Endothelial cell (in vitro differentiated cells): Measurements from ENCODE around the gene GFOD2. TPM values are rescaled to one million over a fixed set of nuclear protein-coding genes. Genes with fewer than 3 reads are reported as not detected.

Experiments
- DNase-seq: peaks from one replicate; pipeline ENCODE4 v3.0.0; 2021; ENCODE audit warnings: low spot score
- H3K27ac Mint-ChIP-seq: one replicate; pipeline ENCODE4 v1.8.0; 2021; ENCODE audit warnings: mixed read lengths, inconsistent platforms; ENCODE audit not compliant: unreplicated experiment
- H3K27me3 Mint-ChIP-seq: one replicate; pipeline ENCODE4 v1.8.0; 2021; ENCODE audit warnings: mild to moderate bottlenecking, moderate library complexity, mixed read lengths, inconsistent platforms; ENCODE audit not compliant: unreplicated experiment
- H3K36me3 Mint-ChIP-seq: one replicate; pipeline ENCODE4 v1.8.0; 2021; ENCODE audit warnings: mild to moderate bottlenecking, low read depth, mixed read lengths, inconsistent platforms; ENCODE audit not compliant: unreplicated experiment
- H3K4me1 Mint-ChIP-seq: one replicate; pipeline ENCODE4 v1.8.0; 2021; ENCODE audit warnings: mild to moderate bottlenecking, mixed read lengths, inconsistent platforms; ENCODE audit not compliant: unreplicated experiment
- H3K4me3 Mint-ChIP-seq: one replicate; pipeline ENCODE4 v1.8.0; 2021; ENCODE audit warnings: mild to moderate bottlenecking, mixed read lengths, inconsistent platforms; ENCODE audit not compliant: unreplicated experiment
- H3K9me3 Mint-ChIP-seq: one replicate; pipeline ENCODE4 v1.8.0; 2021; ENCODE audit warnings: mixed read lengths, inconsistent platforms; ENCODE audit not compliant: unreplicated experiment
- total RNA-seq: library from RNA; stranded (reverse); fragmentation: NEBNext Ultra II Directional; extraction: Animal tissue kit (Norgen Biotek cat#: 25700); gene quantifications from one replicate; pipeline ENCODE4 v1.2.1, GENCODE V29; 2021; ENCODE audit not compliant: unreplicated experiment
- TF ChIP-seq, protein P1 (sequence below): fragments of 200-600 bp; sonication (generic); IDR thresholded peaks from one replicate; pipeline ENCODE4 v1.5.0; 2021; ENCODE audit warnings: antibody characterized with exemption; ENCODE audit not compliant: unreplicated experiment

The GFOD2 gene
- total RNA-seq, 1 donor from 2014 or later: 44.2 TPM

DNA sequence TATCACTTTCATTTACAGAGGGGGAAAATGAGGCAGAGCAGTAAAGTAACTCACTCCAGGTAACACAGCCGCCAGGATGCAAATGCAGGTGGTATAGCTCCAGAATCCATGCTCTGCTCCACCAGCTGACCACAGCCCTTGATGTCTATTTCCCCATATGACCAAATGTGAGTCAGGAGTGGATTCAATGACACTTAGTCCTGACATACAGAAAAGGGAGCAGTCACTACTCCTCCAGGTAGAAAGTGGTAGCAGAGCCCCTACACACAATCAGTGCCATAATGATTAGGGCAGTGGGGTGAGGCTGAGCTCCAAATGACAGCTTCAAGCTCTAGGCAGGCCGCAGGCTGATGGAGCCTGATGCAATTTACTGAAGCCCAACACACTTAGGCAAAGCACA, 43.3 kb upstream of the GFOD2 start:
- no peaks in the 10 kb centered on the region for H3K9me3 Mint-ChIP-seq
- H3K4me3 Mint-ChIP-seq: no peak overlapping the region
- H3K4me1 Mint-ChIP-seq: peaks cover 12% of the 10 kb centered on the region
- no peak for DNase-seq
- no peak overlapping the region for H3K27ac Mint-ChIP-seq
- H3K36me3 Mint-ChIP-seq: peaks cover 19% of the 10 kb centered on the region
- H3K27me3 Mint-ChIP-seq: peaks cover 14% of the 10 kb centered on the region
- TF ChIP-seq, protein P1, sequence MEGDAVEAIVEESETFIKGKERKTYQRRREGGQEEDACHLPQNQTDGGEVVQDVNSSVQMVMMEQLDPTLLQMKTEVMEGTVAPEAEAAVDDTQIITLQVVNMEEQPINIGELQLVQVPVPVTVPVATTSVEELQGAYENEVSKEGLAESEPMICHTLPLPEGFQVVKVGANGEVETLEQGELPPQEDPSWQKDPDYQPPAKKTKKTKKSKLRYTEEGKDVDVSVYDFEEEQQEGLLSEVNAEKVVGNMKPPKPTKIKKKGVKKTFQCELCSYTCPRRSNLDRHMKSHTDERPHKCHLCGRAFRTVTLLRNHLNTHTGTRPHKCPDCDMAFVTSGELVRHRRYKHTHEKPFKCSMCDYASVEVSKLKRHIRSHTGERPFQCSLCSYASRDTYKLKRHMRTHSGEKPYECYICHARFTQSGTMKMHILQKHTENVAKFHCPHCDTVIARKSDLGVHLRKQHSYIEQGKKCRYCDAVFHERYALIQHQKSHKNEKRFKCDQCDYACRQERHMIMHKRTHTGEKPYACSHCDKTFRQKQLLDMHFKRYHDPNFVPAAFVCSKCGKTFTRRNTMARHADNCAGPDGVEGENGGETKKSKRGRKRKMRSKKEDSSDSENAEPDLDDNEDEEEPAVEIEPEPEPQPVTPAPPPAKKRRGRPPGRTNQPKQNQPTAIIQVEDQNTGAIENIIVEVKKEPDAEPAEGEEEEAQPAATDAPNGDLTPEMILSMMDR: no peak

DNA sequence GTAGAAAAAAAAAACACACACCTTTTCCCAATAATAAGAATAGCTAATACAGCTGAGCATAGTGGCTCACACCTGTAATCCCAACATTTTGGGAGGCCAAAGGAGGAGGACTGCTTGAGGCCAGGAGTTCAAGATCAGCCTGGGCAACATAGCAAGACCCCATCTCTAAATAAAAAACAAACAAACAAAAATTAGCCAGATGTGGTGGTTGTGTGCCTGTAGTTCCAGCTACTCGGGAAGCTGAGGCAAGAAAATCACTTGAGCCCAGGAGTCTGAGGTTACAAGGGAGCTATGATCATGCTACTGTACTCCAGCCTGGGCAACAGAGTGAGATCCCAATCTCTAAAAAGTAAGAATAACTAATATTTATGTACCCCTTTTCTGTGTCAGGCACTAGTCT, 42.8 kb upstream of the GFOD2 start:
- H3K27ac Mint-ChIP-seq: no peak overlapping the region
- TF ChIP-seq, protein P1: no peak
- H3K4me3 Mint-ChIP-seq: no peak overlapping the region
- peaks cover 9% of the 10 kb centered on the region for H3K4me1 Mint-ChIP-seq
- H3K36me3 Mint-ChIP-seq: peaks cover 19% of the 10 kb centered on the region
- no peak for DNase-seq
- peaks cover 14% of the 10 kb centered on the region for H3K27me3 Mint-ChIP-seq
- H3K9me3 Mint-ChIP-seq: no peaks in the 10 kb centered on the region

DNA sequence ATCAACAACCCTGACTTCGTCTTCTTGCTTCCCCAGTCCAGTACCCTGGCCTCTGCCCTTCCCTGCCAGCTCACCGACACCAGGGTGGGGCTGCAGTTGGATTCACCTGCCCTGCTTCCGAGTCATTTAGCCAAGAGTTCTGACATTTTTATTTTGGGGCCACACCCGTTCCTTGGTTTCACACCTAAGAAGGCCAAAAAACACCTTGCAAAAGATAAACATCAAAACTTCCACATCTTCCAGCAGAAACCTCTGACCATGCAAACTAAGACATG, 41.8 kb upstream of the GFOD2 start:
- TF ChIP-seq, protein P1: no peak
- no peak for DNase-seq
- H3K27ac Mint-ChIP-seq: peak overlapping the region; percentile 54
- peaks cover 13% of the 10 kb centered on the region for H3K36me3 Mint-ChIP-seq
- no peaks in the 10 kb centered on the region for H3K4me1 Mint-ChIP-seq
- H3K4me3 Mint-ChIP-seq: no peak overlapping the region
- peaks cover 12% of the 10 kb centered on the region for H3K27me3 Mint-ChIP-seq
- no peaks in the 10 kb centered on the region for H3K9me3 Mint-ChIP-seq

DNA sequence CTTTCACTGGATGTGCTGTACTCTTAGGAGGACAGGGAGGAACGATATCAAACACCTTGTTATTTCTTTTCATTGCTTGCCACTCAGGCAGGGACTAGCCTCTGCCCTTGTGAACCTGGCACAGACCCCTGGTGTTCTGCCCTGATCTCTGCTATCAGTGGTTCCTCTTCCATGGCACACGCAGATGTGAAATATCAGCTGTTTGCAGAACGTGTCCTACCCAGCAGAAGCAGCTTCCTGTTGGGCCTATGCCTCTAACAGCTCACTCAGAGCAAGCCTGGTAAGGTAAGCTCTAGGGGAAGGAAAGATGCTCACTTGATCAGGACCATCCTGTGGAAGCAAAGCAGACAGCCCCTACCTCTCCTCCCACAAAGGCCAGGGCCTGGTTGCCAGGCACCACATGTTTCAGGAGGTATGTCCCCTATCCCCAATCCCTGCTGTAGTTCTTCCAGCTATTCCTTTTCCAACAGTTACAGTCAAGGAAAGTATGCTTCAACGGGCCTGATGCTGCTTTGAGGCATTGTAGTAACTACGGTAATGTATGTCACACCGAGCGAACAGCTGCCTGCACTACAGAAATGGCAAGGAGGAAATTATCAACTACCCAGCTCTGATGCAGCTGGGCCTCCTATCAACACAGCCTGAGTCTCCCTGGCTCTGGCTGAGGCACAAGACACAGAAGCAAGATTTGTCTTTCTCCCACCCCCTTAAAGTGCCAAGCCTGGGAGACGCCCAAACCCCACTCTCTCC, 41.3 kb upstream of the GFOD2 start:
- H3K9me3 Mint-ChIP-seq: no peaks in the 10 kb centered on the region
- H3K27me3 Mint-ChIP-seq: peaks cover 12% of the 10 kb centered on the region
- H3K27ac Mint-ChIP-seq: peak overlapping the region; percentile 54
- TF ChIP-seq, protein P1: no peak
- no peak for DNase-seq
- H3K4me3 Mint-ChIP-seq: no peak overlapping the region
- H3K4me1 Mint-ChIP-seq: no peaks in the 10 kb centered on the region
- H3K36me3 Mint-ChIP-seq: peaks cover 13% of the 10 kb centered on the region

DNA sequence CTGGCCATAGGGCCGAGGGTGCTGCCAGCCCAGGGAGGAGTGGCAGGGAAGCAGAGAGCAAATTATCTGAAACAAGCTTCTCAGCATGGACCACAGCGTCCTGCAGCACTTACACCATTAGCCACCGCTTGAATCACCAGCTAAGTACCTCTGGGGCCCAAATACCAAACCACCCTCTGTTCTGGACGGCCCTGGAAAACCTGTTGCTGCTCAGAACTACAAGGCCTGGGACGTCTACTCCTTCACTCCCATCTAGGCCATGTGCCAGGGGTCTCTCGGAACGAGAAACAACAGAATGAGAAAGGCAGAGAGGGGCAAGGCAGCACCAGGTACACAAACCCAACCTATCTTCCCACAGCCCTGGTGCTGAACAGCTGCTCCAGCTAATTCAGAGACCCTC, 39.9 kb upstream of the GFOD2 start:
- Mint-ChIP-seq H3K4me3 (no peak overlapping the region), H3K27ac (no peak overlapping the region), H3K27me3 (peaks cover 14% of the 10 kb centered on the region), H3K9me3 (no peaks in the 10 kb centered on the region), H3K36me3 (peaks cover 13% of the 10 kb centered on the region), H3K4me1 (no peaks in the 10 kb centered on the region)
- TF ChIP-seq, protein P1: no peak
- DNase-seq: no peak
